ENCODE measurements around the gene WNT5A. TPM values are rescaled to one million over a fixed set of nuclear protein-coding genes. Genes with fewer than 3 reads are reported as not detected.

Gene WNT5A
- total RNA-seq, 1 experiment from 2014 or later = 1.1 TPM

GRCh38 chr3:55417211-55417610, 69.9 kb downstream of the WNT5A start:
- no CpG with 5 or more reads among the region's 1 CpG for WGBS (ENCODE audit: extremely low coverage, insufficient read length, low lambda C conversion rate)

More at GRCh38 chr3:55417211-55417610, 69.9 kb downstream of the WNT5A start:
- H3K4me1 ChIP-seq (ENCODE audit: insufficient read depth, low read length) = no peaks in the 10 kb centered on the region
- no peak overlapping the region for H3K18ac ChIP-seq (ENCODE audit: insufficient read length, low read depth, low read length)
- no peak overlapping the region for H4K5ac ChIP-seq (ENCODE audit: insufficient read length, low read depth, low read length)
- no peak overlapping the region for H2AFZ ChIP-seq (ENCODE audit: low read length)
- Mint-ChIP-seq H3K36me3 (ENCODE audit: insufficient read depth in 1 of 3, low read depth in 3 of 3) (no peaks in the 10 kb centered on the region), H3K27ac (no peak overlapping the region), H3K4me1 (peaks cover 3 to 4% of the 10 kb centered on the region in 2 experiments; a peak in 1 of 4 replicates), H3K9me3 (no peaks in the 10 kb centered on the region; a peak in 2 of 5 replicates), H3K4me3 (no peak overlapping the region), H3K27me3 (ENCODE audit: low read depth) (no peaks in the 10 kb centered on the region)
- no peak overlapping the region for H4K8ac ChIP-seq (replicated peaks; ENCODE audit: insufficient read length, low read depth, low read length)
- no peak overlapping the region for H3K23ac ChIP-seq (ENCODE audit: insufficient read length, low read depth, low read length)
- H3T11ph ChIP-seq (ENCODE audit: low read length) = no peak overlapping the region
- H2AK5ac ChIP-seq (ENCODE audit: insufficient read length, low read length) = no peak overlapping the region
- no peak overlapping the region for H3K9ac ChIP-seq (ENCODE audit: extremely low read depth, insufficient read length, low read length)
- no peak overlapping the region for H3K4me2 ChIP-seq (ENCODE audit: insufficient read depth, insufficient read length, low read length)
- no peak for DNase-seq
- no peak overlapping the region for H3K14ac ChIP-seq (ENCODE audit: insufficient read depth, low read length)
- no peak overlapping the region for H3K4ac ChIP-seq (ENCODE audit: low read depth, low read length)
- H3K27ac ChIP-seq (ENCODE audit: insufficient read length, low read depth, low read length) = no peak overlapping the region
- no peaks in the 10 kb centered on the region for H3K23me2 ChIP-seq (ENCODE audit: insufficient read length, low read depth, low read length, poor library complexity, severe bottlenecking)
- H4K20me1 ChIP-seq (ENCODE audit: control insufficient read depth, insufficient read depth, insufficient read length) = no peaks in the 10 kb centered on the region
- no peak overlapping the region for H2BK12ac ChIP-seq (ENCODE audit: insufficient read length, low read depth, low read length)
- no peak overlapping the region for H2BK20ac ChIP-seq (ENCODE audit: low read depth, low read length, poor library complexity, severe bottlenecking)
- no peaks in the 10 kb centered on the region for H3K27me3 ChIP-seq (ENCODE audit: insufficient read depth, low read length)
- no peak for TF ChIP-seq CTCF (conservative IDR thresholded peaks at IDR 0.05)
- no peak overlapping the region for H4K91ac ChIP-seq (ENCODE audit: insufficient read length, low read depth, low read length)
- H3K79me2 ChIP-seq (ENCODE audit: insufficient read depth, low read length) = no peaks in the 10 kb centered on the region
- no peaks in the 10 kb centered on the region for H3K79me1 ChIP-seq (ENCODE audit: insufficient read depth, low read depth, low read length, poor library complexity, severe bottlenecking)
- no peak overlapping the region for H2BK15ac ChIP-seq (ENCODE audit: low read depth, low read length)
- H3K56ac ChIP-seq (ENCODE audit: insufficient read length, low read depth, low read length) = no peak overlapping the region
- H2BK5ac ChIP-seq (ENCODE audit: insufficient read length, low read length) = no peak overlapping the region
- H3K9me3 ChIP-seq (ENCODE audit: control insufficient read depth, low read depth, low read length) = no peaks in the 10 kb centered on the region
- H2BK120ac ChIP-seq (ENCODE audit: low read depth, low read length, poor library complexity, severe bottlenecking) = no peak overlapping the region

Measured in H9 (cell line).